Measurements from ENCODE around the gene PDE9A.

The PDE9A gene

DNA sequence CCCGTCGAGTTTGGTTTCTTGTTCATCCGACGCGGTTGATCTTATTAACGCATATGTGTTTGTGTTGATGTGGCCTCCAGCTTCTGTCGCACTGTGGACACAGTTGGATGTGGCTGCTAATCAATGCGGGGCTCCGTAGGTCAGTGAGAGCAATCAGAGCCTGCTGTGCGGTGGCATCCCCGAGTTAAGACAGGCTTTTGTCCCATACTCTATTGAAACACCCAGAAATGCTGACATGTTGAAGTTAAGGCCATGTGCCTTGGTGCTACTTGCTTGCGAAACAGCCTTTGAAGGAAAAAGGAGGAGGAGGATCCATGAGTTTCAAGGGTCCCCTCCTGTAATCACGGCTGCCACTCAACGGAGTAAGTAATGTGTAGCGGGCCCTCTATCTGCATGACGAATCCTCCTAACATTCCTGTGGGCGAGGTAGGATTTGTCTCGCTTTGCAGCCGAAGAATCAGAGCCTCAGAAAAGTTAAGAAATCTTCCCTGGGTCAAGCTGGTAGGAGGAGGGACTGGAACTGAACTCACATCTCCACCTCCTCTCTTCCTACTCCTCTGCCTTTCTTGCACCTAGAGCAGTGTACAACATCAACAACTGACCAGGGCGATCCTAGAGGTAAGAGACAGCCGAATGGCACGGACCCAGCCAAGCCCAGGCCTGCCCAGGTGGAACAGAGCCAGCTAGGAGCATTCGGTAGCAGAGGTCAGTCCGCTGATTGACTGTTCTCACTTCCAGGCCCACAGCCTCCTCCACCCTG lies 19.5 kb downstream of the PDE9A start:
- no peak for DNase-seq (ENCODE audit: low spot score)

GRCh38 chr21:42673633-42674328 lies 20.4 kb downstream of the PDE9A start:
- no peak for DNase-seq (ENCODE audit: low spot score)

DNA sequence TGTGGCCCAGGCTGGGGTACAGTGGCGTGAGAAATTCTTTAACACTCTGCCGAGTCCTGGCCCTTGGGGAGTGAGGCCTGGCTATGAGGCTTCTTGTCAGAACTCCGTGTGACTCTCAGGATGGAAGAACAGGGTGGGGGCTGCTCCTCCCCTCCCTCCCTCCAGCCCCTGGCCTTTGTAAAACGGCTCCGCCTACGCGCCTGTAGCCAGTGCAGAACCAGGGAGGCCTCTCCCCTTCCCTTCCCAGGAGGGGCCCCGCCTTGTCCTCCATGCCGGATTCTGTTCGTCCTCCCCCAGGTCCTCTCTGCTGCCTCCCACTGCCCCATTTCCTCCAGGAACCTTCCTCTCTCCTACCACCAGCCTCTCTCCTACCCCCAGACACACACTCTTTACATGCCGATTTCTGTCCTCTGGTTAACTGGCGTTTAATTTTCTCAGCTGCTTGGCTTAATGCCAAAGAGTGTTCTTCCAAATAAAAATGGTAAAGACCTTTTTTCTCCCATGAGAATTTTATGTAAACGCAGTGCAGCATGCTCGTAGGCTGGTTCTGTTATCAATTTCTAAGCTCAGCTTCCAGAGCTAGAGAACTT lies 21.0 kb downstream of the PDE9A start:
- DNase-seq (ENCODE audit: low spot score), result peak; percentile 87

- DNase-seq (ENCODE audit: low spot score), result no peak
Measured at GRCh38 chr21:42675403-42675802, 22.0 kb downstream of the PDE9A start.

GRCh38 chr21:42676808-42677207 lies 23.4 kb downstream of the PDE9A start:
- no peak for DNase-seq (ENCODE audit: low spot score)

DNA sequence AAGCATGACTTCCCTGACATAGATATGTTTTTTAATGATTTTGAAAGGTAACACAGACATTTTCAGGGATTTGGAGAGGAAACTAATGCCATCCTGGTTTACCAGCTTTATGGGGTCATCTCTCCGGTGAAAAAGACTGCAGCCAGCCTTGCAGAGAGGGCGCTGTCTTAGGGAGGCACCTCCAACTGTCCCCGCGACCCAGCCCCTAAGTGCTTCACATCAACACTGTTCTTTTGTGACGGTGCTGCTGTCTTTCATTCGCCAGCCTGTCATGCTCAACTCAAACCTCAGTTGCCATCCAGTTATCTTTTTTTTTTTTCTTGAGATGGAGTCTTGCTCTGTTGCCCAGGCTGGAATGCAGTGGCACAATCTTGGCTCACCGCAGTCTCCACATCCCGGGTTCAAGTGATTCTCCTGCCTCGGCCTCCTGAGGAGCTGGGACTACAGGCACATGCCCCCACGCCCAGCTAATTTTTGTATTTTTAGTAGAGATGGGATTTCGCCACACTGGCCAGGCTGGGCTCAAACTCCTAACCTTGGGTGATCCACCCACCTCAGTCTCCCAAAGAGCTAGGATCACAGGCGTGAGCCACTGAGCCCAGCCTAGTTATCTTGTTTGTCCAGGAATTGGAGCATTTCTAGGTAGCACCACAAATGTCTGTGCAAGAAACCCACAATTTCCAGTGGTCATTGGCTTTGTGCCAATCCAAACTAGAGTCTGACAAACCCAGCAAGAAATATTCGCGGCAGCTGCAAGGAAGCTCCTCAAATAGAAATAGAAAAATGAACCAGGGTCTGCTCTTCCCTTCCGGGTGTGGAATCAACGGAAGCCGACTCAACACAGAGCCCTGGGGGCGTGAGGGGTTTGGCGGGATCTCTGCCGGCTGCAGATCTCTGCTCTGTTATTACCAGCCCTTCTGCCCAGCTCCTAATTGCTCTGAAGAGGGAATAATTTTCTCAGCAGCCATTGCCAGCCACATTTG lies 24.2 kb downstream of the PDE9A start:
- no peak for DNase-seq (ENCODE audit: low spot score)

- DNase-seq (ENCODE audit: low spot score), result no peak
Measured at GRCh38 chr21:42678618-42679295, 25.3 kb downstream of the PDE9A start.

DNA sequence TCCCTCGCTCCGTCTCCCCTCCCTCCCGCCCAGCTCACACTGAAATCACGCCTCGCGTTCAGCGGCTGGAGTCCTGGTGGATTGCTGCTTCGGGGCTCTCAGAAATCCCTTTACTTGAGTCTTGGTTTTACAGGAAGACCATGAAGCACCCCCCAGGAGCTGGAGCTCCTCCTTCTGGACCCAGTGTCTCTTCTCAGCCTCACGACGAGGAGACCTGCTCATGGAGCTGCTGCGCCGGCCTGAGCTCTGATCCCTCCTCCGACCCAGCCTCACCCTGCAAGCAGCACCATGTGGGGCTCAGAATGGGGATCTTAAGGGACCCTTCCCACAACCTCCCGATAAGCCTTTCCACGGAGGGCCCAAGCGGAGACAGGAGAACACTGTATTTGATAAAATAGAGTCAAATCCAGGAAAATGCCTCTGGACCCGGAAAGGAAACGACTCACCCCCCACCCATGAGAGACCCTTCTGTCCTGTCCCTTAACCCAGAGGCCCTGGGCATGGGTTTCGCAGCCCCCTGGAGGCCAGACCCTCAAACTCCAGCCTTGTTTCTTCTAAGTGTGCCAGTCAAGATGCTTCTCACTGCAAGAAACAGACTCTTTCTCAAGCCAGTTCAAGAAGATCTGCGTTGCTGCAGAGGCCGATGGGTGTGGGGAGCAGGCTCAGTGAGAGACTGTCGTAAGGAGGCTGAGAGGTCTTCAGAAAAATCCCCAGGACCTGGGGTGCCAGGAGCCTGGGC lies 26.1 kb downstream of the PDE9A start:
- DNase-seq (ENCODE audit: low spot score), result no peak

DNA sequence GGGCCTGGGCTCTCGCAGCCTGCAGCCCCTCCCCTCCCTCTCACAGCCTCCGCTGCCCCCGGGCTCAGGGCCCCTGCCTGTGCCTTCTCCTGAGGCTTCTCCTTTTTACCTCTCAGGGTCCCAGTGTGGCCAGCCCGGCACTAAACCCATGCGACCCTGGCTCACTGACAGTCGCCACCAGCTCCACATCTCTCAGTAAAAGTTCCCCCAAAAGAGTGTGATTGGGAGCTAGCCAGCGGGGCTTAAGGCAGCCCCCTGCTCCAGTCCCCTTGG lies 26.6 kb downstream of the PDE9A start:
- DNase-seq (ENCODE audit: low spot score), result no peak

DNA sequence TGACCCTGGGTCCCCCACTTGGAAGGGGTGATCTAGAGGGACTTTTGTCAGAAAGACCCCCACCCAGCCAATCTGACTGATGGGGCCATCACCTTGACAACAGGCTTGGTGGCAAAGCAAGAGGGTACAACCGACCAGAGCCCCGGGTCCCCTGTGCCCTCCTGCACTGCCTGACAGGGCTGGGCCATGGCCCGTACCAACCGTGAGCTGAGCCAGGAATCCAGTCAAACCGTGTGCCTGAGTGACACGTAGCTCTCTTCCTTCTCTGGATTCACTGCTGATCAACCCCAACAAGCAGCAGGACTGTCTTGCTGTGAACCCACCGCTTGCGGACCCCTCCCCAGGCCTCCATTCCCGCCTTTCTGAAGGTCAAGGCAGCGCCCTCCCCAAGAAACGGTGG lies 27.0 kb downstream of the PDE9A start:
- DNase-seq (ENCODE audit: low spot score), result no peak

GRCh38 chr21:42681296-42682206 lies 28.1 kb downstream of the PDE9A start:
- DNase-seq (ENCODE audit: low spot score), result no peak

DNA sequence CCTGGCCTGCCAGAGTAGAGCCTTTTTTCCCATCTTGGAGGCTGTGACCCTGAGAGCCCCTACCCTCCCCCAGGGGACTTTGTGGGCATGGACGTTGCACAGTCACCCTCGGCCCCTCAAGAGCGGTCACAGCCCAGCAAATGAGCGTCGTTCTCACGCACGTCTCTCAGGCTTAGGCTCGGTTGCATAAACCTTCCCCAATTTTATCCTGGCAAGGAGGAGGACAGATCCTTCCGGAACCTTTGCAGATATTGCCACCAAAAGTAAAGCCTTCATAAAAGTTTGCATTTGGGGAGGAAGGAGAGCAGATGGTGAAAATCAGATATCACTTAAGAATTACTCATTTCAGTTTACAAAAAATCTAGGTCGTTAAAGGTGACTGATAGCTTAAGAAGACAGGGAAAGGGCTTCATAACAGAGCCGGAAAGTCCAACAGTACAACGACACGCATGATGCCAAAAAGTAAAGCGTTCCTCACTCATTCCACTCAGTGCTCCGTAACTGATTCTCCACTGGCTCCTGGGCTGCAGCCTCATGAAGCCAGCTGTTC lies 29.3 kb downstream of the PDE9A start:
- DNase-seq (ENCODE audit: low spot score), result no peak

DNA sequence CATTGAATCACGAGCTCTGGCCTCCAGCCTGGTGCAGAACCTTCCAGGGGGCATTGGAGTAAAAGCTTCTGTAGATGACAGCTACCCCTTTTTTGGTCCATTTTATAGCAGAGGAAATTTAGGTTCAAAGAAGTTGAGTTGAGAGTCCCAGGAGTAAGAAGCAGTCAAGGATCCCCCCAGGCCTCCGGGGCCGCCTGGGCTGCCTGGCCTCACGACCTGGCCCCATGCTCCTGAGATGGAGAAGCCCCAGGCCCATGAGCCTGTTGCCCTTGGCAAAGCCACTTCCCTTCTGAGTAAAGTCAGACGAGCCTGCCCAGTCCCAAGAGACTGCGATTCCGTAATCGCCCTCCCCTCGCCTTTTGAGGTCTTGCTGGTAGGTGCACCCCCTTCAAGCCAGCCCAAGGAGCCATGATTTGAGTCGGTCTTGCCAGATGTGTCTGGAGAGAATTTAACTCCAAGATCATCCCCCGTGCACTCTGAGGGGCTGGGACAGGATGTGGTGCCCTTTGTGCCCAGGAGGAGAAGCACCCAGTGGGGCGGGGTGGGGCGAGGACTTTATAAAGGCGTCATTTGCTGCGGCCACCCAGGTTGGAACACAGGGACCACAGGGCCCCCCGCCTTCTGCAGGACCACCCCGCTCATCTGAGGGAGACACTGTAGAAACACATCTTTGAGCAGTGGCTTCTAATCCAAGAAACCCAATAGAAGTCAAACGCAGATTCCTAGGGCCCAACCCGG lies 30.1 kb downstream of the PDE9A start:
- DNase-seq (ENCODE audit: low spot score), result no peak

- DNase-seq (ENCODE audit: low spot score), result no peak
Measured at GRCh38 chr21:42684109-42684916, 30.9 kb downstream of the PDE9A start.

GRCh38 chr21:42685036-42685435 lies 31.6 kb downstream of the PDE9A start:
- DNase-seq (ENCODE audit: low spot score), result no peak

- no peak for DNase-seq (ENCODE audit: low spot score)
Measured at GRCh38 chr21:42685954-42686500, 32.6 kb downstream of the PDE9A start.

DNA sequence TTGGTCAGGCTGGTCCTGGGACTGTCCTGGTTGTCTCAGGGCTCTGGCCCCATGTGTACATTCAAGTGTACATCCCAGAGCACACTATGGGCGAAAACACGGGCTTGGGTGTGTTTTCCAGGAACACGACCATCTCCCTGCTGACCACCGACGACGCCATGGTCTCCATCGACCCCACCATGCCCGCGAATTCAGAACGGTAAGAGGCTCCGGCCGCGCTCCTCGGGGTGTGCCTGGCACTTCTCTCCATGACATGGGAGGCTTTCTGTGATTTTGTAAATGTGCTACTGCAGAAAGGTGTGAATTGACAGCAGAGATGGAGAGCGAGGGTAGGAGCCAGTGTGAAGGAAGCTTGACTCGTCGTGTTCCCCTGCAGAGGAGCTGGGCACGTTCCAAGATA lies 34.4 kb downstream of the PDE9A start:
- DNase-seq (ENCODE audit: low spot score), result no peak
